ENCODE results near the gene FBXO44.

The FBXO44 gene

DNA sequence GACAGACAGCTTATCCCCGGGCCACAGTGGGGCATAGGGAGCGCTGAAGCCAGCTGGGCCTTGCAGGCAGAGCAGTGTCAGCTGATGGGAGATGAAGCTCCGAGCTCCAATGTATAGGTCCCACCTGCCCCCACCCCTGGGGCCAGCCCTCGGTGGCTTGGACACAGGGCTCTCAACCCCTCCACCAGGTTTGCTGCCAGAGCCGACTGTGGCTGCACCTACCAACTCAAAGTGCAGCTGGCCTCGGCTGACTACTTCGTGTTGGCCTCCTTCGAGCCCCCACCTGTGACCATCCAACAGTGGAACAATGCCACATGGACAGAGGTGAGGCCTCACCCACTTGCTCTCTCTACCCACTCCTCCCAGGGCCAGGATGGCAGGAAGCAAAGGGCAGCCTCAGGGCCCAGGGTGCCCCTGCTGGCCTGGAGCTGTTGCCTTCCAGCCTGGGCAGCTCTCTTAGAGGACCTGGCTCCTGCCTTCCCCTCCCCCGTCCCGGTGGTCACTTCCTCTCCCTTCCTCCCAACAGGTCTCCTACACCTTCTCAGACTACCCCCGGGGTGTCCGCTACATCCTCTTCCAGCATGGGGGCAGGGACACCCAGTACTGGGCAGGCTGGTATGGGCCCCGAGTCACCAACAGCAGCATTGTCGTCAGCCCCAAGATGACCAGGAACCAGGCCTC lies 18.6 kb downstream of the FBXO44 start:
- TF ChIP-seq CTCF (conservative IDR thresholded peaks at IDR 0.05): no peak
- no peak overlapping the region for H3K27ac ChIP-seq

- TF ChIP-seq CTCF (conservative IDR thresholded peaks at IDR 0.05): no peak
- H3K27ac ChIP-seq: no peak overlapping the region
Measured at GRCh38 chr1:11674488-11674887, 19.8 kb downstream of the FBXO44 start.

DNA sequence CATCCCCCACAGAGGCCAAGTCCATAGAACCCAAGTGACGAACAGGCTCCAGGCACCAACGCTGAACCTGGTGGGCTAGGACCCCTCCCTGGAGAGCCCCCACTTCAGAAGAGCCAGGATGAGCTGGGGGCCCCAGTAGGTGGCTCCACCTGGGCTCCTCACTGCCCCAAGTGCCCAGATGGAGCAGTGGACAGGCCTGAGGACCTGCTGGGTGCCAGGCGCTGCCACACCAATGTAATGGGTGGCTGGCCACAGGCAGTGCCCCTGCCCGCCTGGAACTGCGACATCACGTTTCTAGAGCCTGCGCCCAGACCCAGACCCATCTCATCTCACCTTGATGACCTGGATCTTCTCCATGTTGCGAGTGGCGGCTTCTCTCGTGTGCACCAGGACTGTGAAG lies 20.6 kb downstream of the FBXO44 start:
- TF ChIP-seq CTCF (conservative IDR thresholded peaks at IDR 0.05): 0 out of 2 replicates have a peak, but pooled peaks have one; percentile 7
- no peak overlapping the region for H3K27ac ChIP-seq

- no peak overlapping the region for H3K27ac ChIP-seq
Measured at GRCh38 chr1:11676386-11677103, 21.9 kb downstream of the FBXO44 start.

GRCh38 chr1:11678442-11678841 lies 23.8 kb downstream of the FBXO44 start:
- no peak for TF ChIP-seq CTCF (conservative IDR thresholded peaks at IDR 0.05)
- H3K27ac ChIP-seq: no peak overlapping the region

More at GRCh38 chr1:11676386-11677103, 21.9 kb downstream of the FBXO44 start:
- TF ChIP-seq CTCF (conservative IDR thresholded peaks at IDR 0.05): no peak

GRCh38 chr1:11680270-11681070 lies 25.8 kb downstream of the FBXO44 start:
- TF ChIP-seq CTCF (conservative IDR thresholded peaks at IDR 0.05): no peak

More at GRCh38 chr1:11680270-11681070, 25.8 kb downstream of the FBXO44 start:
- peak overlapping the region; percentile 78 for H3K27ac ChIP-seq
